Left lung (tissue), 8 donors: ENCODE results near the gene TSPAN2. TPM values are rescaled to one million over a fixed set of nuclear protein-coding genes. Genes with fewer than 3 reads are reported as not detected.

Source experiments
- polyA plus RNA-seq, 6 donors: library from polyadenylated mRNA; unstranded; fragments of 120-200 nt; gene quantifications; one replicate each; pipeline ENCODE4 v1.2.1, GENCODE V29; 2013; ENCODE audit not compliant: insufficient read length in 6 of 6
- total RNA-seq, 2 donors: library from RNA; stranded (reverse); fragmentation: NEBNext Ultra II Directional; extraction: Animal tissue kit (Norgen Biotek cat#: 25700); gene quantifications; one replicate each; pipeline ENCODE4 v1.2.1, GENCODE V29; 2021
- donor health status: DM: no; HTN: yes; CAD: no.
- donor health status: DM: no; HTN: no; CAD: no.

TSPAN2 gene
- total and polyA plus RNA-seq, 8 donors = 7.9 to 10.6 (median 8.8) TPM

Other genes starting within 250 kb of the TSPAN2 start
- not detected for gene SYCP1, start 234.6 kb downstream of the TSPAN2 start, total RNA-seq
- under 1 TPM; 0.20 to 0.38 (median 0.32) TPM for gene SYCP1, start 234.6 kb downstream of the TSPAN2 start, polyA plus RNA-seq
- gene TSHB, start 59.7 kb downstream of the TSPAN2 start, total RNA-seq = not detected
- not detected for gene TSHB, start 59.7 kb downstream of the TSPAN2 start, polyA plus RNA-seq
- 1 to 10 TPM; 1.0 to 1.3 TPM for gene NGF, start 248.7 kb upstream of the TSPAN2 start, total RNA-seq
- under 1 TPM; 0.66 to 0.98 (median 0.80) TPM for gene NGF, start 248.7 kb upstream of the TSPAN2 start, polyA plus RNA-seq